ENCODE measurements around the gene RTN4R. TPM values are rescaled to one million over a fixed set of nuclear protein-coding genes. Genes with fewer than 3 reads are reported as not detected.

RTN4R gene
- total and polyA plus RNA-seq, 7 donors, result 0.36 to 4.3 (median 0.83) TPM; not detected in 2

Small RNAs within 50 kb of the gene (small RNA-seq; reads per million reads assigned to genes)
- gene MIR1286, result 0 reads per million in 3 donors

Other genes with a start within 250 kb of the RTN4R start
- gene TANGO2, start 247.2 kb downstream of the RTN4R start, total RNA-seq, result 10 to 100 TPM; 24.2 to 36.6 (median 31.9) TPM
- 10 to 100 TPM; 27.0 to 46.2 (median 27.8) TPM for gene TANGO2, start 247.2 kb downstream of the RTN4R start, polyA plus RNA-seq
- 10 to 100 TPM; 15.0 to 32.7 (median 22.2) TPM for gene DGCR8, start 188.1 kb downstream of the RTN4R start, total RNA-seq
- gene DGCR8, start 188.1 kb downstream of the RTN4R start, polyA plus RNA-seq, result 10 to 100 TPM in 1 of 3 donors, 1 to 10 TPM in 2; 6.7 to 24.1 (median 8.4) TPM
- gene RANBP1, start 152.2 kb downstream of the RTN4R start, total RNA-seq, result 100 to 1,000 TPM; 135 to 194 (median 163) TPM
- gene RANBP1, start 152.2 kb downstream of the RTN4R start, polyA plus RNA-seq, result 100 to 1,000 TPM in 1 of 3 donors, 10 to 100 TPM in 2; 67.9 to 163 (median 79.8) TPM
- 10 to 100 TPM; 40.0 to 55.1 (median 51.1) TPM for gene TRMT2A, start 151.1 kb downstream of the RTN4R start, total RNA-seq
- gene TRMT2A, start 151.1 kb downstream of the RTN4R start, polyA plus RNA-seq, result 10 to 100 TPM in 1 of 3 donors, 1 to 10 TPM in 2; 8.6 to 43.7 (median 9.0) TPM
- gene ZDHHC8, start 136.5 kb downstream of the RTN4R start, total RNA-seq, result 10 to 100 TPM in 2 of 4 donors, 1 to 10 TPM in 2; 4.6 to 14.3 (median 9.5) TPM
- 10 to 100 TPM in 1 of 3 donors, 1 to 10 TPM in 2; 1.8 to 26.0 (median 4.2) TPM for gene ZDHHC8, start 136.5 kb downstream of the RTN4R start, polyA plus RNA-seq
- under 1 TPM in 1 of 4 donors, not detected in 3; 0.41 TPM for gene CCDC188, start 117.3 kb downstream of the RTN4R start, total RNA-seq
- 1 to 10 TPM in 1 of 3 donors, not detected in 2; 1.1 TPM for gene CCDC188, start 117.3 kb downstream of the RTN4R start, polyA plus RNA-seq
- 10 to 100 TPM; 62.3 to 88.6 (median 69.8) TPM for gene DGCR6L, start 51.7 kb upstream of the RTN4R start, total RNA-seq
- 10 to 100 TPM; 38.6 to 72.7 (median 54.6) TPM for gene DGCR6L, start 51.7 kb upstream of the RTN4R start, polyA plus RNA-seq
- 10 to 100 TPM; 11.4 to 18.8 (median 15.2) TPM for gene ZNF74, start 125.8 kb upstream of the RTN4R start, total RNA-seq
- 1 to 10 TPM; 1.4 to 4.8 (median 2.4) TPM for gene ZNF74, start 125.8 kb upstream of the RTN4R start, polyA plus RNA-seq
- 10 to 100 TPM in 3 of 4 donors, 1 to 10 TPM in 1; 6.4 to 12.8 (median 10.4) TPM for gene SCARF2, start 169.5 kb upstream of the RTN4R start, total RNA-seq
- gene SCARF2, start 169.5 kb upstream of the RTN4R start, polyA plus RNA-seq, result 1 to 10 TPM in 1 of 3 donors, under 1 TPM in 2; under 0.01 to 1.9 (median 0.46) TPM
- 10 to 100 TPM; 26.4 to 39.6 (median 32.7) TPM for gene KLHL22, start 227.5 kb upstream of the RTN4R start, total RNA-seq
- 10 to 100 TPM in 1 of 3 donors, 1 to 10 TPM in 2; 5.4 to 14.0 (median 6.0) TPM for gene KLHL22, start 227.5 kb upstream of the RTN4R start, polyA plus RNA-seq
- 10 to 100 TPM; 26.4 to 75.3 (median 34.9) TPM for gene MED15, start 239.3 kb upstream of the RTN4R start, total RNA-seq
- gene MED15, start 239.3 kb upstream of the RTN4R start, polyA plus RNA-seq, result 10 to 100 TPM; 25.8 to 86.8 (median 37.5) TPM